ENCODE results near the gene PPP1R9A.

PPP1R9A gene

GRCh38 chr7:94970085-94970576 lies 62.7 kb downstream of the PPP1R9A start:
- peaks cover 12% of the 10 kb centered on the region for H3K9me3 Mint-ChIP-seq
- H3K27me3 Mint-ChIP-seq, result no peaks in the 10 kb centered on the region
- no peak overlapping the region for H3K27ac Mint-ChIP-seq (ENCODE audit: low read depth)
- H3K4me3 Mint-ChIP-seq, result no peak overlapping the region
- no peaks in the 10 kb centered on the region for H3K4me1 Mint-ChIP-seq
- H3K36me3 Mint-ChIP-seq (ENCODE audit: insufficient read depth), result peaks cover 3% of the 10 kb centered on the region
- DNase-seq (ENCODE audit: low spot score in 2 of 2) (no peak), ATAC-seq (replicated peaks; ENCODE audit: extremely low read depth, poor library complexity, severe bottlenecking) (no peak)

GRCh38 chr7:94971051-94971867 lies 63.9 kb downstream of the PPP1R9A start:
- Mint-ChIP-seq H3K4me3 (no peak overlapping the region), H3K27me3 (no peaks in the 10 kb centered on the region), H3K4me1 (no peaks in the 10 kb centered on the region), H3K9me3 (peaks cover 9% of the 10 kb centered on the region), H3K36me3 (ENCODE audit: insufficient read depth) (peaks cover 3% of the 10 kb centered on the region), H3K27ac (ENCODE audit: low read depth) (no peak overlapping the region)
- ATAC-seq (replicated peaks; ENCODE audit: extremely low read depth, poor library complexity, severe bottlenecking), result no peak
- DNase-seq (ENCODE audit: low spot score in 2 of 2), result no peak

GRCh38 chr7:94972296-94972695 lies 64.9 kb downstream of the PPP1R9A start:
- no peak for ATAC-seq (replicated peaks; ENCODE audit: extremely low read depth, poor library complexity, severe bottlenecking)
- H3K4me1 Mint-ChIP-seq, result no peaks in the 10 kb centered on the region
- H3K36me3 Mint-ChIP-seq (ENCODE audit: insufficient read depth), result peaks cover 3% of the 10 kb centered on the region
- DNase-seq (ENCODE audit: low spot score in 2 of 2), result no peak
- no peak overlapping the region for H3K4me3 Mint-ChIP-seq
- H3K27ac Mint-ChIP-seq (ENCODE audit: low read depth), result no peak overlapping the region
- H3K9me3 Mint-ChIP-seq, result peaks cover 16% of the 10 kb centered on the region
- no peaks in the 10 kb centered on the region for H3K27me3 Mint-ChIP-seq

GRCh38 chr7:94973844-94974243 lies 66.5 kb downstream of the PPP1R9A start:
- H3K4me1 Mint-ChIP-seq, result no peaks in the 10 kb centered on the region
- no peak overlapping the region for H3K4me3 Mint-ChIP-seq
- no peaks in the 10 kb centered on the region for H3K27me3 Mint-ChIP-seq
- H3K36me3 Mint-ChIP-seq (ENCODE audit: insufficient read depth), result no peaks in the 10 kb centered on the region
- ATAC-seq (replicated peaks; ENCODE audit: extremely low read depth, poor library complexity, severe bottlenecking), result no peak
- H3K9me3 Mint-ChIP-seq, result peaks cover 12% of the 10 kb centered on the region
- H3K27ac Mint-ChIP-seq (ENCODE audit: low read depth), result no peak overlapping the region
- DNase-seq (ENCODE audit: low spot score in 2 of 2), result no peak

- Mint-ChIP-seq H3K27ac (ENCODE audit: low read depth) (no peak overlapping the region), H3K4me1 (no peaks in the 10 kb centered on the region), H3K9me3 (peaks cover 10% of the 10 kb centered on the region), H3K36me3 (ENCODE audit: insufficient read depth) (no peaks in the 10 kb centered on the region), H3K27me3 (no peaks in the 10 kb centered on the region), H3K4me3 (no peak overlapping the region)
- no peak for ATAC-seq (replicated peaks; ENCODE audit: extremely low read depth, poor library complexity, severe bottlenecking)
- no peak for DNase-seq (ENCODE audit: low spot score in 2 of 2)
Observed at GRCh38 chr7:94974423-94974822, 67.0 kb downstream of the PPP1R9A start.

- Mint-ChIP-seq H3K27ac (ENCODE audit: low read depth) (no peak overlapping the region), H3K4me3 (no peak overlapping the region), H3K4me1 (no peaks in the 10 kb centered on the region), H3K27me3 (no peaks in the 10 kb centered on the region), H3K36me3 (ENCODE audit: insufficient read depth) (no peaks in the 10 kb centered on the region), H3K9me3 (peaks cover 10% of the 10 kb centered on the region)
- no peak for DNase-seq (ENCODE audit: low spot score in 2 of 2)
- ATAC-seq (replicated peaks; ENCODE audit: extremely low read depth, poor library complexity, severe bottlenecking), result no peak
Observed at GRCh38 chr7:94975336-94975735, 67.9 kb downstream of the PPP1R9A start.

GRCh38 chr7:94980418-94981142 lies 73.2 kb downstream of the PPP1R9A start:
- no peak for DNase-seq (ENCODE audit: low spot score in 2 of 2)
- Mint-ChIP-seq H3K9me3 (peaks cover 16% of the 10 kb centered on the region), H3K4me1 (no peaks in the 10 kb centered on the region), H3K4me3 (no peak overlapping the region), H3K27ac (ENCODE audit: low read depth) (no peak overlapping the region), H3K27me3 (no peaks in the 10 kb centered on the region), H3K36me3 (ENCODE audit: insufficient read depth) (no peaks in the 10 kb centered on the region)
- ATAC-seq (replicated peaks; ENCODE audit: extremely low read depth, poor library complexity, severe bottlenecking), result no peak

- no peak for ATAC-seq (replicated peaks; ENCODE audit: extremely low read depth, poor library complexity, severe bottlenecking)
- H3K36me3 Mint-ChIP-seq (ENCODE audit: insufficient read depth), result no peaks in the 10 kb centered on the region
Observed at GRCh38 chr7:94995921-94996320, 88.5 kb downstream of the PPP1R9A start.

GRCh38 chr7:94996369-94996768 lies 89.0 kb downstream of the PPP1R9A start:
- ATAC-seq (replicated peaks; ENCODE audit: extremely low read depth, poor library complexity, severe bottlenecking), result no peak
- no peak overlapping the region for H3K4me3 Mint-ChIP-seq
- H3K27me3 Mint-ChIP-seq, result no peaks in the 10 kb centered on the region

More at GRCh38 chr7:94995921-94996320, 88.5 kb downstream of the PPP1R9A start:
- no peak for DNase-seq (ENCODE audit: low spot score in 2 of 2)
- H3K27ac Mint-ChIP-seq (ENCODE audit: low read depth), result no peak overlapping the region
- no peak overlapping the region for H3K4me3 Mint-ChIP-seq
- no peaks in the 10 kb centered on the region for H3K4me1 Mint-ChIP-seq
- H3K9me3 Mint-ChIP-seq, result peaks cover 5% of the 10 kb centered on the region
- no peaks in the 10 kb centered on the region for H3K27me3 Mint-ChIP-seq

GRCh38 chr7:94997547-94997946 lies 90.2 kb downstream of the PPP1R9A start:
- no peaks in the 10 kb centered on the region for H3K36me3 Mint-ChIP-seq (ENCODE audit: insufficient read depth)
- H3K4me3 Mint-ChIP-seq, result no peak overlapping the region
- ATAC-seq (replicated peaks; ENCODE audit: extremely low read depth, poor library complexity, severe bottlenecking) (no peak), DNase-seq (ENCODE audit: low spot score in 2 of 2) (no peak)
- H3K4me1 Mint-ChIP-seq, result no peaks in the 10 kb centered on the region
- no peaks in the 10 kb centered on the region for H3K27me3 Mint-ChIP-seq
- H3K9me3 Mint-ChIP-seq, result no peaks in the 10 kb centered on the region
- no peak overlapping the region for H3K27ac Mint-ChIP-seq (ENCODE audit: low read depth)

More at GRCh38 chr7:94996369-94996768, 89.0 kb downstream of the PPP1R9A start:
- H3K36me3 Mint-ChIP-seq (ENCODE audit: insufficient read depth), result no peaks in the 10 kb centered on the region
- H3K9me3 Mint-ChIP-seq, result peaks cover 5% of the 10 kb centered on the region
- DNase-seq (ENCODE audit: low spot score in 2 of 2), result no peak
- H3K27ac Mint-ChIP-seq (ENCODE audit: low read depth), result no peak overlapping the region
- no peaks in the 10 kb centered on the region for H3K4me1 Mint-ChIP-seq

GRCh38 chr7:94998266-94999068 lies 91.1 kb downstream of the PPP1R9A start:
- no peaks in the 10 kb centered on the region for H3K9me3 Mint-ChIP-seq
- no peak overlapping the region for H3K27ac Mint-ChIP-seq (ENCODE audit: low read depth)
- H3K36me3 Mint-ChIP-seq (ENCODE audit: insufficient read depth), result no peaks in the 10 kb centered on the region
- H3K27me3 Mint-ChIP-seq, result no peaks in the 10 kb centered on the region
- H3K4me1 Mint-ChIP-seq, result no peaks in the 10 kb centered on the region
- H3K4me3 Mint-ChIP-seq, result no peak overlapping the region
- ATAC-seq (replicated peaks; ENCODE audit: extremely low read depth, poor library complexity, severe bottlenecking) (no peak), DNase-seq (ENCODE audit: low spot score in 2 of 2) (no peak)

GRCh38 chr7:94999069-94999351 lies 91.6 kb downstream of the PPP1R9A start:
- ATAC-seq (replicated peaks; ENCODE audit: extremely low read depth, poor library complexity, severe bottlenecking) (no peak), DNase-seq (ENCODE audit: low spot score in 2 of 2) (no peak)
- Mint-ChIP-seq H3K36me3 (ENCODE audit: insufficient read depth) (no peaks in the 10 kb centered on the region), H3K27me3 (no peaks in the 10 kb centered on the region), H3K27ac (ENCODE audit: low read depth) (no peak overlapping the region), H3K4me3 (no peak overlapping the region), H3K9me3 (no peaks in the 10 kb centered on the region), H3K4me1 (no peaks in the 10 kb centered on the region)
